Stimulated activated naive CD8-positive, alpha-beta T cell treated with anti-CD3 and anti-CD28 coated beads, Interleukin-15, amount 100 ng/mL, for 72 hours (primary cell): ENCODE data around the gene SLC41A3.

Experiments used
- ATAC-seq: fragments of 150-1000 bp; cut with Tn5 transposase; 2 replicates; pipeline ENCODE4 v1.10.0; 2021; ENCODE audit warnings: mild to moderate bottlenecking, moderate library complexity
- DNase-seq, 2 donors: peaks; one replicate each; pipeline ENCODE4 v3.0.0; 2021 to 2022
- H3K27ac Mint-ChIP-seq, 2 donors: one replicate each; pipeline ENCODE4 v1.8.0; 2022; ENCODE audit warnings: mild to moderate bottlenecking in 2 of 2, mixed read lengths in 2 of 2, moderate library complexity in 2 of 2
- H3K27me3 Mint-ChIP-seq: one replicate; pipeline ENCODE4 v1.8.0; 2022; ENCODE audit warnings: mixed read lengths
- H3K4me1 Mint-ChIP-seq: one replicate; pipeline ENCODE4 v1.8.0; 2022; ENCODE audit warnings: mild to moderate bottlenecking, mixed read lengths
- H3K4me3 Mint-ChIP-seq, 2 donors: one replicate each; pipeline ENCODE4 v1.8.0; 2022; ENCODE audit warnings: mild to moderate bottlenecking in 2 of 2, mixed read lengths in 2 of 2, moderate library complexity in 1 of 2
- H3K9me3 Mint-ChIP-seq, 2 donors: one replicate each; pipeline ENCODE4 v1.8.0; 2022; ENCODE audit warnings: mixed read lengths in 2 of 2

SLC41A3 gene

DNA sequence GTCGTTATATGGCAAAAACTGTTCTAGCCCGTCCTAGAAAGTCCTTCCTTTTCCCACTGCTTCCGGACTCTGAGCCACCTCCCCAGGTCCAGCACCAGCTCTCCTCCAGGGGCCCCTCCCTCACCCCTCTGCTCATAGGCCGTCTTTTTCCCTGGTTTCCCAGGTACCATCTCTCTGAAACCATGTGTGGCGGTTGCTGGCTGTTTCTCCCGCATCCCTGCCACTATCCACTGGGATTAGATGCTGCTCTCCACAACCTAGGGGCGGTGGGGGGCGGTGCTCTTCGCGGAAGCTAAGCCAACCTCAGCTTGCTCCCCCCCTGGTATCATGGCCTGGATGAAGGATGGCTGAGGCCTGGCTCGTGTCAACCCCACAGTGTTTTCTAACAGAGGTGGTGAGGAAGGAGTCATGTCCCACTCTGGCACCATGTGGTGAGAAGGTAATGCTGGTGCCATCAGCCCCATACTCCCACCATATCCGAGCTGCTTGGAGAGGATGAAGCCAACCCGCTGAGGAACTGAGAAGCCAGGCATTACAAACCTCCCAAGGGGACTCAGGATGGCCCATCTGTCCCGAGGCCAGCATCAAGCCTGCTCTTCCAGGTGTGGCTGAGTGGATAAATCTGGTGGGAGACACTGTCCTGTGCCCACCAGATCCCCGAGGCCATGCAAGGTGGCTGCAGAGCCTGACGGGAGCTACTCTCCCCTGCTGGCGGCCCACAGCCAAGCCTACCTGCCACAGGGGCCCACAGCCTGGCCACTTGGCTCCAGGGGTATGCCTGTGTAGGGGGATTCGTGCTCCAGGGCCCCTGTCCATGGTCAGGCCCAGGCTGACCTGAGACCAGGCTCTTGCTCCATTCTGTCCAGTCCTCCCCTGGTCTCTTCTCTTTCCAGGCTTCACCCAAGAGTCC lies 27.9 kb upstream of the SLC41A3 start:
- DNase-seq: no peak
- Mint-ChIP-seq H3K9me3 (no peaks in the 10 kb centered on the region), H3K27me3 (no peaks in the 10 kb centered on the region)

GRCh38 chr3:126111126-126111551 lies 27.2 kb upstream of the SLC41A3 start:
- Mint-ChIP-seq H3K9me3 (no peaks in the 10 kb centered on the region), H3K27ac (no peak overlapping the region), H3K27me3 (no peaks in the 10 kb centered on the region), H3K4me1 (no peaks in the 10 kb centered on the region), H3K4me3 (no peak overlapping the region)
- ATAC-seq (no peak), DNase-seq (peak in 1 of 2 donors; percentile 6)

More for the DNA sequence above, 27.9 kb upstream of the SLC41A3 start:
- ATAC-seq: no peak
- Mint-ChIP-seq H3K4me3 (no peak overlapping the region), H3K4me1 (no peaks in the 10 kb centered on the region), H3K27ac (peak overlapping the region in 1 of 2 donors; percentile 69)

GRCh38 chr3:126110431-126111125 lies 26.7 kb upstream of the SLC41A3 start:
- Mint-ChIP-seq H3K9me3 (no peaks in the 10 kb centered on the region), H3K4me3 (peak overlapping the region in 1 of 2 donors; percentile 37), H3K27me3 (no peaks in the 10 kb centered on the region), H3K4me1 (no peaks in the 10 kb centered on the region), H3K27ac (no peak overlapping the region)
- ATAC-seq (no peak), DNase-seq (no peak)

DNA sequence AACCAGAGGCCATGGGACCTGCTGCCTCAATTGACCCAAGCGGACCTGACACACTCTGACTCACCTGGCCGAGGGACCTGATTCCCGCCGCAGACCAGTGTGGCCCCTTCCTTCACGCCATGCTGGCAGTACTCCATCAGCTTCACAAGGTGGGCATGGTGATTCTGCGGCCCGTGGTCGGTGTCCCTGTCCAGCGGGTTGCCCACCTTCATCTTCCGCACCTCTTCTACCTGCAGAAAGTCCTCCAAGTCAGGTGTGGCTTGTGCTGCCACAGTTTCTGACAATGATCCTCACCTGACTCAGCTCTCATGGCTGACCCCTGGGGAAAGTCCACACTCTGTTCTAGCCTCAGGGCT lies 25.9 kb upstream of the SLC41A3 start:
- DNase-seq (no peak), ATAC-seq (no peak)
- H3K4me1 Mint-ChIP-seq: no peaks in the 10 kb centered on the region
- no peak overlapping the region for H3K4me3 Mint-ChIP-seq
- no peak overlapping the region for H3K27ac Mint-ChIP-seq
- H3K27me3 Mint-ChIP-seq: no peaks in the 10 kb centered on the region
- H3K9me3 Mint-ChIP-seq: no peaks in the 10 kb centered on the region

DNA sequence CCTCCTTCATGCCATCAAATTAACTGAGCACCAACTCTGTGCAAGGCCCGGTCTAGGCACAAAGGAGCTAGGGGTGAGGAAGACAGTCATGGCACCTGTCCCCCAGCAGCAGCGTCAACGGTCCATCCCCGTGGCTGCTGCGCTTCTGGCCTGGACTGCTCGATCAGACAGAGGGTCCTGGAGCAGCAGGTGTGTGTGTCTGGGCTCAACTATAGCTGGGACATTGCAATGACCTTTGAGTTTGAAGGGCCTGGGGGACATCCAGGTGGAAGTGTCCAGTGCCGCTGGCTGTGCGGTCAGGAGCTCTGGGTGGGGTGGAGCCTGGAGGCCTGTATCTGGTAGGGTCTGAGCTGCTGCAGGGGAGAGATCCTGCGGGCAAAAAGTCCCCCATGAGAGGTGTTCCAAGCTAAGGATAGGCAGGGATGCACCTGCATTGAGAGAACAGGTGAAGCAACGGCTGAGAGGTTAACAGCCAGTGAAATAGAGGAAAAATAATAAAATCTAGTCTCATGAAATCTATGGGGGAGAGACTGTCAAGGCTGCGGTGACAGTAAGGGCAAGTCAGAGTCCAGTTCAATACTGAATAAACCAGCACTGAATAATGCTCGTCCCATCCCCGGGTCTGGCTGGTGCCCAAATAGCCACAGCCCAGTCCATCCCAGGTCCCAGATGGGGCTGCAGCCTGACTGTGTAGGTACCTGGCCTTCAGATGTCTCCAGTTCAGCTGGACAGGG lies 25.4 kb upstream of the SLC41A3 start:
- H3K27ac Mint-ChIP-seq: peak overlapping the region in 1 of 2 donors; percentile 30
- ATAC-seq: no peak
- no peak overlapping the region for H3K4me3 Mint-ChIP-seq
- H3K9me3 Mint-ChIP-seq: no peaks in the 10 kb centered on the region
- H3K27me3 Mint-ChIP-seq: no peaks in the 10 kb centered on the region
- DNase-seq: peak in 1 of 2 donors; percentile 5
- no peaks in the 10 kb centered on the region for H3K4me1 Mint-ChIP-seq

DNA sequence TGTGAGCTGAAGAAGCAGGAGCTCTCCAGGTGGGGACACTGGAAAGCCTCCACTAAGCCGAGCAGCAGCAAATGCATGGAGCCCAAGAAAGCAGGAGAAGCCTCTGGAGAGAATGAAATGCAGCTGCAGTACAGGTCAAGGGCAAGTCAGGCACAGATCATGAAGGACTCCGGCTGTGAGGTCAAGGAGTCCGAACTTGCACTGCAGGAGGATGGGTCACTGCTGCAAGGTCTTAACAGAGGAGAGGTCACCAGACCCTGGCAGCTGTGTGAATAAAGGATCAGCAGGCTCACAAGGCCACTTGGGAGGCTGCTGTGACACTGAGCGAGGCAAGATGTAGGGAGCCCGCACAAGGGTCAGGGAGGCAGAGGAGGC lies 24.7 kb upstream of the SLC41A3 start:
- ATAC-seq: no peak
- no peaks in the 10 kb centered on the region for H3K9me3 Mint-ChIP-seq
- H3K27me3 Mint-ChIP-seq: no peaks in the 10 kb centered on the region
- DNase-seq: no peak
- peak overlapping the region in 1 of 2 donors; percentile 58 for H3K27ac Mint-ChIP-seq
- H3K4me3 Mint-ChIP-seq: no peak overlapping the region
- no peaks in the 10 kb centered on the region for H3K4me1 Mint-ChIP-seq

DNA sequence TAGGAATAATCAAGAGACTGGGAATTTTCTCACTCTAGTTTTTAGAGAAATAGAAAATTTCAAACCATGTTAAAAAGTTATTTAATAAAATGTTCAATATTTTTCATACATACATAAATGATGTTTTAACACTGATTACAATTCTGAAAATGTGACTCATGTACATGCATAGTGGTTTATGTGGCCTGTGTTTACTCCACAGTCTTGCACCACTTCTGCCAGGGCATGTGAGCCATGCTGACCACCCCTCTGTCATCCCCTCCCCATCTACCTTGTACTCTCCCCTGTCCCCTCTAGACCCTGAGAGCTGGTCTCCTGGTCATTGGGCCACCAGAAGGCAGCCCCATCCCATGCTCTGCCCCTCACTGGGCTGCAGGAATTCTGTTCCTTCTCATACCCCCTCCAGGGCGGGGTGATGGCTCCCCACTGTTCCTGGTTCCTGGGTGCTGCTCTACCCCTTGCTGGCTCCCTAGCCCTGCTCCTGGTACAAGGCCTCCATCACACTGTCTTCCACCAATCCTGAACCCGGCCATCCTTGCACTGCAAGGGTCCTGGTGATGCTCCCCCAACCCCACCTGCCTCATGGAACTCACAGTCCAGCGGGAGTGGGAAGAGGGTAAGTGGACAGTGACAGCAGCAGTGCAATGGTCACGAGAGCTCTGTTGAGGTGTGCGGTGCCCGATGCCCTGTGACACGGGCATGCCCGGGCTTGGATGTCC lies 24.2 kb upstream of the SLC41A3 start:
- ATAC-seq: peak; percentile 27
- Mint-ChIP-seq H3K4me3 (no peak overlapping the region), H3K9me3 (no peaks in the 10 kb centered on the region), H3K27ac (peak overlapping the region in 1 of 2 donors; percentile 9), H3K27me3 (no peaks in the 10 kb centered on the region), H3K4me1 (no peaks in the 10 kb centered on the region)
- peak in 1 of 2 donors; percentile 7 for DNase-seq

- DNase-seq (peak in 1 of 2 donors; percentile 4), ATAC-seq (no peak)
- peak overlapping the region in 1 of 2 donors; percentile 76 for H3K27ac Mint-ChIP-seq
- H3K27me3 Mint-ChIP-seq: no peaks in the 10 kb centered on the region
- no peaks in the 10 kb centered on the region for H3K4me1 Mint-ChIP-seq
- H3K9me3 Mint-ChIP-seq: no peaks in the 10 kb centered on the region
- no peak overlapping the region for H3K4me3 Mint-ChIP-seq
These were observed 23.4 kb upstream of the SLC41A3 start for GRCh38 chr3:126107203-126107939.

- Mint-ChIP-seq H3K27ac (no peak overlapping the region), H3K4me1 (no peaks in the 10 kb centered on the region), H3K9me3 (no peaks in the 10 kb centered on the region), H3K4me3 (no peak overlapping the region), H3K27me3 (no peaks in the 10 kb centered on the region)
- ATAC-seq: no peak
- peak in 1 of 2 donors; percentile 7 for DNase-seq
These were observed 22.6 kb upstream of the SLC41A3 start for GRCh38 chr3:126106336-126107202.

DNA sequence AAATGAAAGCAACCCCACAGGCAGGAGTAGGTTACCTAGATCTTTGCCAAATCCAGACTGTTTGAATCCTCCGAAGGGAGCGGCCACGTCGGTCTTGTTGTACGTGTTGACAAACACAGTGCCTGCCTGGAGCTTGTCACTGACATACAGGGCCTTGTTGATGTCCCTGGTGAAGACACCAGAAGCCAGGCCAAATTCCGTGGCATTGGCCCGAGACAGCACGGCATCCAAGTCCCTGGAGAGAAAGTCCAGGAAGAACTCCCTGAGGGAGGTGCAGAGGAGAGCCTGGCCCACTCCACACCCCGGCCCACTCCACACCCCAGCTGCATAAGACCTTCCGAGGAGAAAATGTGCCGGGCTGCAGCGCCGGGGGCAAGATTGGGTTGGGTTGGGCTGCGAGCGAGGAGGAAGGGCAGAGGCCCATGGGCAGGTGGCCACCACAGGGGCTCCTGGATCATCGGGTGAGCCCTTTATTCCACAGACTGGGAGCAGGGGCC lies 21.8 kb upstream of the SLC41A3 start:
- DNase-seq (no peak), ATAC-seq (no peak)
- H3K4me3 Mint-ChIP-seq: no peak overlapping the region
- H3K9me3 Mint-ChIP-seq: no peaks in the 10 kb centered on the region
- H3K27me3 Mint-ChIP-seq: no peaks in the 10 kb centered on the region
- H3K4me1 Mint-ChIP-seq: no peaks in the 10 kb centered on the region
- H3K27ac Mint-ChIP-seq: no peak overlapping the region

DNA sequence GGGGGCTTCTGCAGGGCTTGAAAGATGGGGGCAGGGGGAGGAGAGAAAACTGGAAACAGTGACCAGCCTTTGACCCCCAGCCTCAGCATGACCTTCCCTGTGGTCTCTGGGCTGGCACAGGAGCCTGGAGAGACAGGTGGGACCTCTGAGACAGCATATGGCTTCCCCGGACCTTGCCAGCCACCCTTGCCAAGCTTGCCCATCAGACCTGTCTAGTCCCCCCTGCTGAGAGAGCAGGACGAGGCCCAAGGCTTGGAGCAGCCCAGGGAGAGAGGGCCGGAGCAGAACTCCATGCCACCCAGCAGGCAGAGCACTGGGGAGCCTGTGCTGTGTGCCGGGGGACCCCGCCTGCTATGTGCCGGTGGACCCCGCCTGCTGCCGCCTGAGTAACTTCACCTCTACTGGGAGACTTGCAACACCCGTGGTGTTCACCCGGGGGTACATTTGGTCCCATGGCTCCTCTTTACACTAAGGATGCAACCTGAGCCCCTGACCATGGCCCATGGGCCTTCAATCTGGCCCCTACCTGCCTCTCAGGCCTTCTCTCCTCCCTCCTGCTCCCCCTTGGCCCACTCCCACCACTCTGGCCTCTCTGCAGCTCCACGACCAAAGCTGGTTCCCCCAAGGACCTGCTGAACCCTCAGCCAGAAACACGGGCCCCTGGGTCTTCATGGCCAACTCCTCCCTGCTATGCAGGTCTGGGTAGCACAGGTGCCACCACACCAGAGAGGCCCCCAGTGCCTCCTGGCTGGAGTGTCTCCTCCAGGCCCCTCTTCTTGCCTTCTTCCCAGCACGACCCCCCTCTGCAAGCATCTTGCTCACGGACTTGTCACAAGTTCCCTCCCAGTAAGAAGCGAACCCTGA lies 21.1 kb upstream of the SLC41A3 start:
- no peaks in the 10 kb centered on the region for H3K4me1 Mint-ChIP-seq
- no peak overlapping the region for H3K27ac Mint-ChIP-seq
- DNase-seq (no peak), ATAC-seq (no peak)
- no peaks in the 10 kb centered on the region for H3K9me3 Mint-ChIP-seq
- H3K27me3 Mint-ChIP-seq: no peaks in the 10 kb centered on the region
- H3K4me3 Mint-ChIP-seq: no peak overlapping the region

DNA sequence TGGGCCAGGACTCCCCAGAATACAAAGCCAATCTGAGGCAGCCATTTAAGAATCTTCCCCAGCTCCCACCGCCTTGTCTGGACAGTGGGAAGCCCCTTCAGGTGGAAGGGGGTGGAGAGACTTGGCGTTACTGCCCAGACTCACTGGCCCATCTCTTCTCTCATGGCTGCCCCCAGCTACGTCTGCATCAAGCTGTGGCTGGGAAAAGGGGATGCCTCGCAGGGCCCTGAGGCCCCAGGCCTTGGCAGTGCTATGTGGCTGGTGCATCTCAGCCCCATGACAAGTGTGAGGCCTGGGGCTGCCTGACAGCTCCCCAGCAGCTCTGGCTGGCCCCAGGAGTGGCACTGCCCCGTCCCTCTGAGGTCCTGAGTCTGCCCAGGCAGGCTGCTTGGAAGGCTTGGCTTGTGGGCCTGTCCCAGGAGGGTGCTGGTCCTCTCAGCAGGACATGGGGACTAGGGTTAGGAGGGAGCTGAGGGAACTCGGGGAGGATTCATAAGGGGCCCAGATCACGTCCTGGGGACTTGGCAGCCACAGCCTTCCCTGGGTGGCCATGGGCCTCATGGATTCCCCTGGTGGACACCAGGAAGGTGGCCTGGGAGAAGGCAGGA lies 20.2 kb upstream of the SLC41A3 start:
- DNase-seq (no peak), ATAC-seq (peak; percentile 24)
- Mint-ChIP-seq H3K4me3 (no peak overlapping the region), H3K27ac (no peak overlapping the region), H3K27me3 (no peaks in the 10 kb centered on the region), H3K4me1 (no peaks in the 10 kb centered on the region), H3K9me3 (no peaks in the 10 kb centered on the region)
